Stimulated activated CD4-positive, alpha-beta T cell treated with anti-CD3 and anti-CD28 coated beads, Interleukin-12 subunit alpha, Interleukin-12 subunit beta, amount 100 ng/mL, for 24 hours (primary cell): ENCODE data around the gene MAML1.

Source experiments
- DNase-seq, 2 experiments: peaks; one replicate each; pipeline ENCODE4 v3.0.0-alpha.2; 2020; ENCODE audit warnings: low read depth in 2 of 2

Gene MAML1

GRCh38 chr5:179822059-179822432 lies 89.4 kb downstream of the MAML1 start:
- no peak for DNase-seq

GRCh38 chr5:179822444-179822990 lies 89.9 kb downstream of the MAML1 start:
- DNase-seq: no peak

- DNase-seq: no peak
Observed at GRCh38 chr5:179823937-179824744, 91.5 kb downstream of the MAML1 start.

- DNase-seq: no peak
Observed at GRCh38 chr5:179824745-179825112, 92.1 kb downstream of the MAML1 start.

- DNase-seq: no peak
Observed at GRCh38 chr5:179825655-179826182, 93.1 kb downstream of the MAML1 start.
